K562 (cell line): ENCODE data around the gene GOT1. TPM values are rescaled to one million over a fixed set of nuclear protein-coding genes. Genes with fewer than 3 reads are reported as not detected.

Experiments used
- ATAC-seq: fragments of 200-7000 bp; cut with Tn5 transposase; 3 replicates; pipeline ENCODE4 v1.9.1; 2020; ENCODE audit warnings: moderate library complexity
- BruUV-seq: library from RNA; stranded (reverse); fragments of 400-500 nt; replicated peaks from 2 replicates; lab custom pipeline; 2021; lab: Mats Ljungman, UMichigan
- CTCF ChIA-PET: fragments of 300-600 bp; formaldehyde crosslinking; extraction: SDS; loops from one replicate; lab custom pipeline; 2021; ENCODE audit warnings: low intra/inter-chr PET ratio; lab: Yijun Ruan, JAX
- POLR2A ChIA-PET: fragments of 300-600, 350-650 bp; sonication (Branson Sonifier 250); formaldehyde crosslinking; extraction: SDS; loops from one replicate; lab custom pipeline; 2021; ENCODE audit warnings: antibody characterized with exemption, inconsistent platforms; lab: Yijun Ruan, JAX
- DNase-seq, 4 experiments: peaks; one replicate each; pipeline versions ENCODE4 v3.0.0 to v3.0.0-alpha.2; 2011 to 2018; ENCODE audit warnings: low spot score in 3 of 4, mixed read lengths in 3 of 4; ENCODE audit errors: extremely low read depth in 1 of 4
- FAIRE-seq: peaks from 2 replicates; lab custom pipeline; 2011; peaks lifted over from hg19 to GRCh38; lab: Jason Lieb, UNC
- H2AFZ ChIP-seq: 2 replicates; pipeline ENCODE4 v1.6.0; 2011; ENCODE audit warnings: low read depth, low read length, control low read depth, inconsistent platforms
- H3K27ac ChIP-seq: fragments of 200-600 bp; 3 replicates; pipeline ENCODE4 v1.8.0; 2011; ENCODE audit warnings: low read depth, mild to moderate bottlenecking, control low read depth, inconsistent platforms, low read length, moderate library complexity, mixed read lengths; ENCODE audit errors: extremely low read depth
- H3K27me3 ChIP-seq, 2 experiments: fragments of 300-600 bp in 1 of 2; 2 replicates in 1 of 2; 3 replicates in 1 of 2; pipeline versions ENCODE4 v1.6.0 to v1.8.0; 2011; ENCODE audit warnings: inconsistent platforms in 2 of 2, low read length in 2 of 2, mild to moderate bottlenecking in 1 of 2, mixed read lengths in 1 of 2, moderate library complexity in 1 of 2; ENCODE audit not compliant: control insufficient read depth in 2 of 2, insufficient read depth in 2 of 2
- H3K36me3 ChIP-seq: fragments of 300-600 bp; 3 replicates; pipeline ENCODE4 v1.8.0; 2011; ENCODE audit warnings: mild to moderate bottlenecking, low read length, inconsistent platforms; ENCODE audit not compliant: control insufficient read depth, insufficient read depth
- H3K4me1 ChIP-seq, 2 experiments: fragments of 200-600 bp in 1 of 2; replicated peaks in 1 of 2; 2 replicates in 1 of 2; 3 replicates in 1 of 2; pipeline versions ENCODE4 v1.5.1 to v1.8.0; 2011; ENCODE audit warnings: inconsistent platforms in 2 of 2, low read length in 2 of 2, mild to moderate bottlenecking in 1 of 2, mixed read lengths in 1 of 2, moderate library complexity in 1 of 2; ENCODE audit not compliant: control insufficient read depth in 2 of 2, insufficient read depth in 2 of 2
- H3K4me2 ChIP-seq: 2 replicates; pipeline ENCODE4 v1.6.1; 2011; ENCODE audit warnings: low read length, control low read depth, inconsistent platforms, mixed read lengths; ENCODE audit not compliant: insufficient read depth
- H3K4me3 ChIP-seq: fragments of 200-600 bp; sonication (generic), shearing (Covaris generic); 2 replicates; pipeline ENCODE4 v1.5.1; 2016; ENCODE audit warnings: control low read depth, inconsistent platforms
- H3K79me2 ChIP-seq: fragments of 200-600 bp; 3 replicates; pipeline ENCODE4 v1.8.0; 2011; ENCODE audit warnings: low read length, inconsistent platforms; ENCODE audit not compliant: control insufficient read depth, insufficient read depth
- H3K9ac ChIP-seq, 2 experiments: 2 replicates each; pipeline versions ENCODE4 v1.6.0 to v1.6.1; 2011; ENCODE audit warnings: low read depth in 2 of 2, low read length in 2 of 2, control low read depth in 1 of 2, inconsistent platforms in 1 of 2, mild to moderate bottlenecking in 1 of 2, mixed read lengths in 1 of 2; ENCODE audit not compliant: insufficient read depth in 1 of 2
- H3K9me1 ChIP-seq: one replicate; pipeline ENCODE4 v1.6.0; 2011; ENCODE audit warnings: inconsistent platforms, mild to moderate bottlenecking, low read length, moderate library complexity; ENCODE audit not compliant: control insufficient read depth, insufficient read depth
- H3K9me3 ChIP-seq: replicated peaks from 2 replicates; pipeline ENCODE4 v1.5.1; 2011; ENCODE audit warnings: low read depth, low read length, inconsistent platforms; ENCODE audit not compliant: control insufficient read depth, insufficient read depth
- H4K20me1 ChIP-seq: replicated peaks from 2 replicates; pipeline ENCODE4 v1.6.1; 2011; ENCODE audit warnings: low read length, inconsistent platforms, mixed read lengths; ENCODE audit not compliant: control insufficient read depth, insufficient read depth
- ARID1B ChIP-seq: fragments of 450-650 bp; IDR thresholded peaks from 2 replicates; pipeline ENCODE4 v1.6.1; 2016; ENCODE audit warnings: antibody characterized with exemption, mild to moderate bottlenecking, inconsistent platforms
- BCOR ChIP-seq: fragments of 450-650 bp; IDR thresholded peaks from 2 replicates; pipeline ENCODE4 v1.6.1; 2016
- EHMT2 ChIP-seq: fragments of 450-650 bp; IDR thresholded peaks from 2 replicates; pipeline ENCODE4 v1.6.1; 2018; ENCODE audit warnings: antibody characterized with exemption
- PCBP2 ChIP-seq: fragments of 200-400 bp; formaldehyde crosslinking; IDR thresholded peaks from 2 replicates; pipeline ENCODE4 v1.6.1; 2018; ENCODE audit warnings: low read length, low read depth, mild to moderate bottlenecking, moderate library complexity; ENCODE audit not compliant: poor library complexity, severe bottlenecking
- POLR2B ChIP-seq: fragments of 450-650 bp; IDR thresholded peaks from 2 replicates; pipeline ENCODE4 v1.6.1; 2018; ENCODE audit warnings: low read depth; ENCODE audit not compliant: partially characterized antibody
- RUNX1 ChIP-seq: sonication (generic); IDR thresholded peaks from 2 replicates; pipeline ENCODE4 v1.6.1; 2016; ENCODE audit warnings: antibody characterized with exemption, low read depth
- ZFP36 ChIP-seq: fragments of 150-350 bp; IDR thresholded peaks from 2 replicates; pipeline ENCODE4 v1.6.1; 2018; ENCODE audit warnings: low read length, low read depth; ENCODE audit not compliant: partially characterized antibody
- ZFPM2 ChIP-seq: fragments of 250-450 bp; sonication (Bioruptor Pico); IDR thresholded peaks from 2 replicates; pipeline ENCODE4 v1.5.1; 2022; ENCODE audit warnings: mild to moderate bottlenecking
- ZNF140 ChIP-seq: fragments of 250-450 bp; sonication (Bioruptor Pico); IDR thresholded peaks from 2 replicates; pipeline ENCODE4 v1.8.0; 2021; ENCODE audit warnings: moderate library complexity, mild to moderate bottlenecking, inconsistent platforms
- ZNF143 ChIP-seq: sonication (generic); formaldehyde crosslinking; IDR thresholded peaks from 2 replicates; pipeline ENCODE4 v1.9.0; 2022; ENCODE audit warnings: mild to moderate bottlenecking, missing genetic modification reagents
- ZNF146 ChIP-seq: IDR thresholded peaks from one replicate; pipeline ENCODE4 v1.6.1; 2018; ENCODE audit warnings: missing compliant biosample characterization; ENCODE audit not compliant: unreplicated experiment
- ZNF445 ChIP-seq: fragments of 250-450 bp; sonication (Bioruptor Pico); IDR thresholded peaks from 2 replicates; pipeline ENCODE4 v1.4.0; 2020; ENCODE audit warnings: low read depth, mild to moderate bottlenecking, moderate library complexity
- WGBS: fragments of 100-300 bp; shearing (Covaris generic); methylation state at CpG from one replicate; pipeline ENCODE4 v1.1.6; 2016; ENCODE audit warnings: low coverage, mixed read lengths; ENCODE audit not compliant: insufficient coverage; ENCODE audit errors: missing lambda C conversion rate; 5-methylcytosine and 5-hydroxymethylcytosine counted together
- in situ Hi-C: fragments of 300-500 bp; cut with MboI; formaldehyde crosslinking; loops from 4 replicates; pipeline ENCODE4 v1.15.0; 2018; ENCODE audit warnings: inconsistent platforms, mixed read lengths
- intact Hi-C: fragments of 100-400 bp; cut with micrococcal nuclease; formaldehyde crosslinking; loops from 2 replicates; pipeline ENCODE4 v1.14.2; 2022
- polyA plus RNA-seq, 8 experiments: library from polyadenylated mRNA; depleted of rRNA in 4 of 8; stranded (reverse) in 5 of 8; unstranded in 3 of 8; fragments of >200 nt; fragmentation: Nextera tagmentation in 2 of 8; fragmentation: Illumina TruSeq in 1 of 8; extraction: Ambion mirVana in 2 of 8; extraction: Trizol in 1 of 8; gene quantifications; 2 replicates each; pipeline versions ENCODE4 v1.2.1 to v1.2.3, GENCODE V29; 2011 to 2014; ENCODE audit warnings: inconsistent platforms in 1 of 8, missing spikeins in 1 of 8
- total RNA-seq, 7 experiments: library from RNA; depleted of rRNA in 6 of 7; stranded (reverse); fragments of >200 nt in 6 of 7; fragmentation: Illumina TruSeq in 2 of 7; extraction: Trizol in 2 of 7; gene quantifications; 2 replicates each; pipeline versions ENCODE4 v1.2.1 to v1.2.3, GENCODE V29; 2011 to 2021; ENCODE audit warnings: low replicate concordance in 1 of 7
- TF ChIP-seq, protein P1 (sequence below), 3 experiments: IDR thresholded peaks in 2 of 3; conservative IDR thresholded peaks in 1 of 3; 2 replicates each; pipeline ENCODE4 v1.5.1; 2011 to 2012; ENCODE audit warnings: low read length in 3 of 3, mild to moderate bottlenecking in 3 of 3, control low read depth in 2 of 3, improper control_type of control experiment in 1 of 3, inconsistent platforms in 1 of 3, low read depth in 1 of 3, mixed read lengths in 1 of 3, moderate library complexity in 1 of 3; ENCODE audit not compliant: insufficient read depth in 2 of 3
- TF ChIP-seq, protein P2 (sequence below): fragments of 450-650 bp; IDR thresholded peaks from 2 replicates; pipeline ENCODE4 v1.6.1; 2016; ENCODE audit warnings: missing biosample characterization, missing genetic modification characterization

Gene GOT1
- total and polyA plus RNA-seq, 9 of the 15 experiments (the other 6 are each of a cell fraction or from before 2014, with no cell fraction given) = 55.7 to 166 (median 75.4) TPM

- TF ChIP-seq POLR2B = no peak
- no peak for TF ChIP-seq ZNF140 (CRISPR knock-in tag)
- TF ChIP-seq, all 486 proteins: peak for 0
Measured at GRCh38 chr10:99451981-99452380, 21.6 kb upstream of the GOT1 start (continued).

DNA sequence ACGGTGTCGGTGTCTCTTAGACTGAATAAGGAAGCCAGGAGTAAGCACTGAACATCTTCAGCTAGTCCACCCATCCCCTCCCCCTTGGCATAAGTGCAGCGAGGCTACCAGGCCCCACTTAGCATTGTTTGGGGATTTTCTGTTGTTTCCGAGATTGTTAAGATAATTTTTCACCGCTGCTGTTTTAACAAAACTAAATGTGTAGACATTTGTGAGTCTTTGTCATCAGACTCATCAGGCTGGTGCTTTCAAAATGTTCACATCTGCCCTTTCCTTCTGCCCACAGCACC lies 21.0 kb upstream of the GOT1 start:
- no TSS peak for BruUV-seq
- DNase-seq (no peak), ATAC-seq (no peak), FAIRE-seq (no peak)
- in situ Hi-C loops (no loop called here), intact Hi-C loops (no loop called here)
- CTCF ChIA-PET = no interaction called here
- Histone ChIP-seq H3K4me2 (no peak overlapping the region), H3K36me3 (no peaks in the 10 kb centered on the region), H3K79me2 (no peaks in the 10 kb centered on the region), H4K20me1 (no peaks in the 10 kb centered on the region), H3K9me3 (no peaks in the 10 kb centered on the region), H3K9ac (no peak overlapping the region), H3K4me1 (no peaks in the 10 kb centered on the region), H3K27me3 (peaks cover 10 to 14% of the 10 kb centered on the region in 2 experiments; a peak in 3 of 5 replicates), H2AFZ (no peak overlapping the region), H3K9me1 (no peaks in the 10 kb centered on the region), H3K27ac (no peak overlapping the region), H3K4me3 (no peak overlapping the region)
- POLR2A ChIA-PET = no interaction called here
- TF ChIP-seq ZFP36 (no peak), ARID1B (no peak), PCBP2 (no peak), ZNF143 (CRISPR knock-in tag) (no peak), ZNF445 (CRISPR knock-in tag) (no peak), ZFPM2 (no peak), ZNF146 (CRISPR knock-in tag) (no peak), RUNX1 (no peak), EHMT2 (no peak), BCOR (no peak)
- TF ChIP-seq, protein P1, sequence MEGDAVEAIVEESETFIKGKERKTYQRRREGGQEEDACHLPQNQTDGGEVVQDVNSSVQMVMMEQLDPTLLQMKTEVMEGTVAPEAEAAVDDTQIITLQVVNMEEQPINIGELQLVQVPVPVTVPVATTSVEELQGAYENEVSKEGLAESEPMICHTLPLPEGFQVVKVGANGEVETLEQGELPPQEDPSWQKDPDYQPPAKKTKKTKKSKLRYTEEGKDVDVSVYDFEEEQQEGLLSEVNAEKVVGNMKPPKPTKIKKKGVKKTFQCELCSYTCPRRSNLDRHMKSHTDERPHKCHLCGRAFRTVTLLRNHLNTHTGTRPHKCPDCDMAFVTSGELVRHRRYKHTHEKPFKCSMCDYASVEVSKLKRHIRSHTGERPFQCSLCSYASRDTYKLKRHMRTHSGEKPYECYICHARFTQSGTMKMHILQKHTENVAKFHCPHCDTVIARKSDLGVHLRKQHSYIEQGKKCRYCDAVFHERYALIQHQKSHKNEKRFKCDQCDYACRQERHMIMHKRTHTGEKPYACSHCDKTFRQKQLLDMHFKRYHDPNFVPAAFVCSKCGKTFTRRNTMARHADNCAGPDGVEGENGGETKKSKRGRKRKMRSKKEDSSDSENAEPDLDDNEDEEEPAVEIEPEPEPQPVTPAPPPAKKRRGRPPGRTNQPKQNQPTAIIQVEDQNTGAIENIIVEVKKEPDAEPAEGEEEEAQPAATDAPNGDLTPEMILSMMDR (IDR thresholded peaks at IDR 0.05 in 2 of 3, conservative IDR thresholded peaks at IDR 0.05 in 1 of 3; ENCODE audit: insufficient read depth in 2 of 3, low read depth in 1 of 3, low read length in 3 of 3) = no peak
- TF ChIP-seq, protein P2, sequence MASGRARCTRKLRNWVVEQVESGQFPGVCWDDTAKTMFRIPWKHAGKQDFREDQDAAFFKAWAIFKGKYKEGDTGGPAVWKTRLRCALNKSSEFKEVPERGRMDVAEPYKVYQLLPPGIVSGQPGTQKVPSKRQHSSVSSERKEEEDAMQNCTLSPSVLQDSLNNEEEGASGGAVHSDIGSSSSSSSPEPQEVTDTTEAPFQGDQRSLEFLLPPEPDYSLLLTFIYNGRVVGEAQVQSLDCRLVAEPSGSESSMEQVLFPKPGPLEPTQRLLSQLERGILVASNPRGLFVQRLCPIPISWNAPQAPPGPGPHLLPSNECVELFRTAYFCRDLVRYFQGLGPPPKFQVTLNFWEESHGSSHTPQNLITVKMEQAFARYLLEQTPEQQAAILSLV (tag) = no peak
- 0% methylated on average over 4 of the region's 5 CpGs for WGBS
